PC-9 (cell line): Measurements from ENCODE around the gene GAGE12D.
"Not testable (repeated sequence)": the region's sequence is repeated elsewhere in the genome, so short reads cannot be mapped to it uniquely, and the experiment has no call there.

Source experiments
- CTCF ChIP-seq: fragments of 200-600 bp; sonication (generic); conservative IDR thresholded peaks from 2 replicates; pipeline ENCODE4 v1.6.1; 2017; ENCODE audit warnings: mixed run types, antibody characterized with exemption, mild to moderate bottlenecking, moderate library complexity
- EZH2 ChIP-seq: fragments of 200-600 bp; sonication (generic); IDR thresholded peaks from 2 replicates; pipeline ENCODE4 v1.8.0; 2017; ENCODE audit warnings: antibody characterized with exemption, low read depth

GRCh38 chrX:49589196-49589595 is 47.7 kb downstream of the GAGE12D start, which contains the start of gene GAGE2A:
- not testable (repeated sequence) for TF ChIP-seq CTCF, EZH2
